GM12873 (cell line): ENCODE measurements around the gene RPL22.

ENCODE experiments used
- TF ChIP-seq, protein P1 (sequence below): IDR thresholded peaks from 2 replicates; pipeline ENCODE4 v1.5.1; 2012; ENCODE audit warnings: low read depth, mild to moderate bottlenecking, moderate library complexity, low read length, control low read depth; ENCODE audit not compliant: insufficient read depth; ENCODE audit errors: missing control alignments

RPL22 gene

DNA sequence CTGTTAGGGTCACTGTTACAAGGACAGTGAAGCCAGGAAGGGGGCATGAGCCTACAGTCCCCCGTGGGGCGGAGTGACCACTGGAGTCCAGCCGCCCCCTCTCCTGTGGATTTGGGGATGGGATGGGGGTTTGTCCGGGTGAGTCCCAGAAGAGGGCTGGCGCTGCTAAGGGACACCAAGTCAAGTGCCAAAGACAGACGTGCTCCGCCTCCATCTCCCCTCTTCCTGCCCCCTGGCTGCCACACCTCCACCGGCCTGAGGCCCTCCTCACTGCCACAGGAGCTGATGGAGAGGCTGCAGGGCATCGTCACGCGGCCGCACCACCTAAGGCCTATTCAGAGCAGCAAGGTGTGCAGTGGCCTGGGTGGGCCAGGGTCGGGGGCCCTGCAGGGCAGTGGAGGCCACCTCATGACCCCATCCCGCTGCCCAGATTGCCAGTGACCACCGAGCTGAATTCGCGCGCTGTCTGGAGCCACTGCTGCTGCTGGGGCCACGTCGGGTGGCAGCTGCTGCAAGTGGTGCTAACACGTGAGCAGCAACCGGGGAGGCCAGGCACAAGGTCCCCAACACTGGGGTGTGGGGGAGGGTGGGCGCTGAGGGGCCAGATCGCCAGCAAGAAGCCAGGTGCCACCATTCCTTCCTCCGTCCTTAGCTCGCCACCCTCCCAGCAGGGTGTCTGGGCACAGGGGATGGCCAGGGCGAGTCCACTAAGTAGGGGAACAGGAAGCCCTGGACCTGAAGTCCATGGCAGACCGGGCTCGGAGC lies 11.4 kb upstream of the RPL22 start:
- TF ChIP-seq, protein P1, sequence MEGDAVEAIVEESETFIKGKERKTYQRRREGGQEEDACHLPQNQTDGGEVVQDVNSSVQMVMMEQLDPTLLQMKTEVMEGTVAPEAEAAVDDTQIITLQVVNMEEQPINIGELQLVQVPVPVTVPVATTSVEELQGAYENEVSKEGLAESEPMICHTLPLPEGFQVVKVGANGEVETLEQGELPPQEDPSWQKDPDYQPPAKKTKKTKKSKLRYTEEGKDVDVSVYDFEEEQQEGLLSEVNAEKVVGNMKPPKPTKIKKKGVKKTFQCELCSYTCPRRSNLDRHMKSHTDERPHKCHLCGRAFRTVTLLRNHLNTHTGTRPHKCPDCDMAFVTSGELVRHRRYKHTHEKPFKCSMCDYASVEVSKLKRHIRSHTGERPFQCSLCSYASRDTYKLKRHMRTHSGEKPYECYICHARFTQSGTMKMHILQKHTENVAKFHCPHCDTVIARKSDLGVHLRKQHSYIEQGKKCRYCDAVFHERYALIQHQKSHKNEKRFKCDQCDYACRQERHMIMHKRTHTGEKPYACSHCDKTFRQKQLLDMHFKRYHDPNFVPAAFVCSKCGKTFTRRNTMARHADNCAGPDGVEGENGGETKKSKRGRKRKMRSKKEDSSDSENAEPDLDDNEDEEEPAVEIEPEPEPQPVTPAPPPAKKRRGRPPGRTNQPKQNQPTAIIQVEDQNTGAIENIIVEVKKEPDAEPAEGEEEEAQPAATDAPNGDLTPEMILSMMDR = no peak

DNA sequence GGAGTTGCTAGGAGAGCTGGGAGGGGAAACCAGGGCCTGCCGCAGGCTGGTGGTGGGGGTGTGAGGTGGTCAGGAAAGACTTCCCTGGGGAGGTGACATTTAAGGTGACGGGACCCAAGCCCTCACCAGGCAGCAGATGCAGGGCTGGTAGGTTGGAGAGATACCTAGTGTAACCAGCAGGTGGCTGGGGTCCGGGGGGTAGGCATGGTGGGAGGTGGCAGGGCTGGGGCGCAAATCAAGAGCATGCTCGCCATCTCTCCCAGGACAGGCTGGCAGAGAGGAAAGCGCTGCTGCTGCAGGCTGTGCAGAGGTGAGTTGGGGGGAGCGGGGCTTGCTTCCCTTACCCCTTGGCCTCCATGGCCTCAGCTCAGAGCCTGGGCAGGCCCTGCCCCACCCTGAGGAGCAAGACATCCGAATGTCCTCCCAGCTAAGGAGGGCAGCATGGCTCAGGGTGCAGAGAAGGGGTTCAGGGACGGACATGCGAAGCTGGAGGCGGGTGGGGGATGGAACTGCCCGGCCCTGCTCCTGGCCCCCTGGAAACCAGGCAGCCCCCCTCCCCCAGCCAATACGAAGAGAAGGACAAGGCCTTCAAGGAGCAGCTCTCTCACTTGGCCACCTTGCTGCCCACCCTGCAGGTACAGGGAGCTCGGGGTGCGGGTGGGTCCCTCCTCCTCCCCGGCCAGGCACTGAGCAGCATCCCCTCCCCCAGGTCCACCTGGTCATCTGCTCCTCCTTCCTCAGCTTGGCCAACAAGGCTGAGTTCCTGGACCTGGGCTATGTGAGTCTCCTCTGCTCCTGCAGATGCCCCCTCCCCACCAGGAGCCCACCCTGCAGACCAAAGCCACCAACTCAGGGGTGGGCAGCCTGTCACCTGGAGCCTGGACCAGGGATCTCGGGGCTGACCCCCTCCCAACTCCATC lies 10.5 kb upstream of the RPL22 start:
- TF ChIP-seq, protein P1 = peak; percentile 64

DNA sequence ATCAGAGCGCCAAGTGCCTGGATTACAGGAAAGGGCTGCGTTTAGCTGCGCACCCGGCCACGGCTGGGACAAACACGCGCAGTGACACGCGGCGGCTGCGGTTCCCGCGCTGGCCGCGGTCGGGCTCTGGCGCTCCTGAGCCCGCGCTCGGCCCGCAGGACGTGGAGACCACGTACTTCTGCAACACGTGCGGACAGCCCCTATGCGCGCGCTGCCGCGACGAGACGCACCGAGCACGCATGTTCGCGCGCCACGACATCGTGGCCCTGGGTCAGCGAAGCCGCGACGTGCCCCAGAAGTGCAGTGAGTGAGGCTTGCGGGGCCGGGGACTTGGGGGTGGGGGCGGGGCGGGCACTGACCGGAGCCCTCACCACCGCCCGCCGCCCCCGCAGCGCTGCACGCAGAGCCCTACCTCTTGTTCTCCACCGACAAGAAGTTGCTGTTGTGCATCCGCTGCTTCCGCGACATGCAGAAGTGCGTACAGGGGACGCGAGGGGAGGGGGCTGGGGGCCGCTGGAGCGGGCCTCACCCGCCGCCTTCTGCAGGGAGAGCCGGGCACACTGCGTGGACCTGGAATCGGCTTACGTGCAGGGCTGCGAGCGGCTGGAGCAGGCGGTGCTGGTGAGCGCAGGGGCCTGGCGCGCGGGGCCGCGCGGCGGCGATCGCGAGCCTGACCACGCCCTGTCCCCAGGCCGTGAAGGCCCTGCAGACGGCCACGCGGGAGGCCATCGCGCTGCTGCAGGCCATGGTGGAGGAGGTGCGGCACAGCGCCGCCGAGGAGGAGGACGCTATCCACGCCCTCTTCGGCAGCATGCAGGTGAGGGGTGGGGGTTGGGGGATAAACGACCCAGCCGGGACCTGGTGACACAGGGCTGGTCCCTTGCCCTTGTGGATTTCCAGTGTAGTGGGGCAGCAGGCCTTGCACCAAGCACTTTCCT lies 9.6 kb upstream of the RPL22 start:
- TF ChIP-seq, protein P1 = peak; percentile 69

DNA sequence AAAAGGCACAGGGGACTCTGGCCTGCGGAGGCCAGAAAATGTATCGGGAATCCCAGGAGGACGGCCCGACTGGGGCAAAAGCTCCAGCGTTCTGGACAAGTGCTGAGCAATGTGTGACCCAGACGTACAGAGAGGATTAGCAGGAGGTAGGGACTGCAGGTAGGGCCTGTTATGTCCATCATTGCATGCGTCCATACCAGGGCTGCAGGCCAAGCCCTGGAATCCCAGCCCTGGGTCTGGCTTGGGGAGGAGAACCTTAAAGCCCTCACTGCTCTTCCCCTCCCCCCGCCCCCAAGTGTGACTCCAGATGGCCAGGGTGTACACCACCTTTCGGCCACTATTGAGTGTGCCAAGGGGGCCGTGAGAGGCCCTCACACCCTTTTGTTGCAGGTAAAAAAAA lies 8.5 kb upstream of the RPL22 start:
- TF ChIP-seq, protein P1 = no peak

DNA sequence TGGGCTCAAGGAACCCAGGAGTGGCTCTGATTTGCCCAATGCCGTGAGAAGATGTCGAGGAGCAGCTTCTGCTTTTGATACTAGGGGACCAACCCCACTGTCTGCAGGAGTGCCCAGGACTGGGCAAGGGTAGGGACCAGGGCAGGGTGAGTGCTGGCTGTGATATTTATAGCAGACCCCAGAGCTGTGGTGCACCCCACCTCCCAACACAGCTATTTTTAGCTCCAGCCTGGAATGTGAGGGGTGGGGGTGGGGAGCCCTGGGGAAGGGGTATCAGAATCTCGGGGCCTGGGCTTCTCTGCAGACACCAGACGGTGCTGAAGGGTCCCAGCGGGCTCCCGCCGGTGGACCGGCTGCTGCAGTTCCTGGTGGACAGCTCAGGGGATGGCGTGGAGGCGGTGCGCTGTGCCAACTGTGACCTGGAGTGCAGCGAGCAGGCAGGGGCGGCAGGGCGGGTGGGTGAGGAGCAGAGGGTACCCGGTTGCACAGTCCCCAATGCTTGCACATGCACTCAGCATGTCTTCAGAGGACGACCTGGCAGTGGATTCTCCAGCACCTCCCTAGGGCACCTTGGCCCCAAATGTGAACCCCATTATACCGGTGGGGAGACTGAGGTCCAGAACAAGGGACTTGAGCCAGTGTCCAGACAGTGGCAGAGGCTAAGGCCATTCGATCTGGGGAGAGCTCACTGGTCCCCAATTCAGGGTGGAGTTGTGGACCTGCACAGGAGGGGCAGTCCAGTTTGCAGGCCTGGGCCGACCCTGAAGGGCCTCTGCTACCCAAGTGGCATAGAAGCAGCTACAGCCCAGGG lies 7.9 kb upstream of the RPL22 start:
- TF ChIP-seq, protein P1 = no peak

DNA sequence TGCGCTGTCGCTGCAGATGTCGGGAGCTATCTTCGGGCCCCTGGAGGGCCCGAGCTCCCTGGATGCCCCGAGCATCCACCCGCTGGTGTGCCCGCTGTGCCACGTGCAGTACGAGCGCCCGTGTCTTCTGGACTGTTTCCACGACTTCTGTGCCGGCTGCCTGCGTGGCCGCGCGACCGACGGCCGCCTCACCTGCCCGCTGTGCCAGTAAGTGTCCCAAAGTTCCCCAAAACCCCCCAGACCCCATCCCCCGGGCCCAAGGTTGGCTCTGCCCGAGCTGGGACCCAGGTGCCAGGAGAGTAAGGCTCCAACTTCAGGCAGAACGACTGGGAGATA lies 7.1 kb upstream of the RPL22 start:
- TF ChIP-seq, protein P1 = no peak
